SK-N-SH treated with all-trans-retinoic acid at 6 μM for 48 hours (cell line): ENCODE results near the gene ADPRH.
"Not testable (repeated sequence)": the region's sequence is repeated elsewhere in the genome, so short reads cannot be mapped to it uniquely, and the experiment has no call there.

Experiments used
- ATAC-seq: fragments of 200-7000 bp; cut with Tn5 transposase; 3 replicates; pipeline ENCODE4 v1.9.1; 2020; ENCODE audit warnings: mild to moderate bottlenecking, moderate library complexity
- ARNTL ChIP-seq: fragments of 450-650 bp; formaldehyde crosslinking; IDR thresholded peaks from 2 replicates; pipeline ENCODE4 v1.5.0; 2020; ENCODE audit warnings: low read depth, mild to moderate bottlenecking, moderate library complexity, borderline replicate concordance
- BACH2 ChIP-seq: fragments of 250-450 bp; sonication (Bioruptor Pico); IDR thresholded peaks from 2 replicates; pipeline ENCODE4 v1.9.0; 2021; ENCODE audit warnings: mild to moderate bottlenecking, borderline replicate concordance
- CREB5 ChIP-seq: fragments of 250-450 bp; sonication (Bioruptor Pico); IDR thresholded peaks from 2 replicates; pipeline ENCODE4 v1.5.1; 2020; ENCODE audit warnings: low read depth, mild to moderate bottlenecking, moderate library complexity
- CSDC2 ChIP-seq: fragments of 250-450 bp; sonication (Bioruptor Pico); IDR thresholded peaks from 2 replicates; pipeline ENCODE4 v1.5.0; 2020; ENCODE audit warnings: mild to moderate bottlenecking, moderate library complexity
- CSRNP3 ChIP-seq: fragments of 250-450 bp; sonication (Bioruptor Pico); IDR thresholded peaks from 2 replicates; pipeline ENCODE4 v1.5.1; 2021; ENCODE audit warnings: mild to moderate bottlenecking, moderate library complexity
- ESRRG ChIP-seq: fragments of 250-450 bp; sonication (Bioruptor Pico); IDR thresholded peaks from 2 replicates; pipeline ENCODE4 v1.6.1; 2021; ENCODE audit warnings: mild to moderate bottlenecking
- GLIS3 ChIP-seq: fragments of 250-450 bp; sonication (Bioruptor Pico); IDR thresholded peaks from 2 replicates; pipeline ENCODE4 v1.5.0; 2020; ENCODE audit warnings: mild to moderate bottlenecking, moderate library complexity
- ISL1 ChIP-seq: fragments of 250-450 bp; sonication (Bioruptor Pico); IDR thresholded peaks from 2 replicates; pipeline ENCODE4 v2.1.2; 2022; ENCODE audit warnings: mild to moderate bottlenecking, moderate library complexity
- PPARA ChIP-seq: fragments of 250-450 bp; sonication (Bioruptor Pico); IDR thresholded peaks from 2 replicates; pipeline ENCODE4 v1.5.0; 2020; ENCODE audit warnings: mild to moderate bottlenecking, borderline replicate concordance
- SNAI2 ChIP-seq: fragments of 250-450 bp; sonication (Bioruptor Pico); IDR thresholded peaks from 2 replicates; pipeline ENCODE4 v1.5.0; 2020; ENCODE audit warnings: mild to moderate bottlenecking, moderate library complexity
- TCF4 ChIP-seq: fragments of 250-450 bp; sonication (Bioruptor Pico); IDR thresholded peaks from 2 replicates; pipeline ENCODE4 v1.8.0; 2021; ENCODE audit warnings: mild to moderate bottlenecking, moderate library complexity, borderline replicate concordance
- TOX ChIP-seq: fragments of 250-450 bp; sonication (Bioruptor Pico); IDR thresholded peaks from 2 replicates; pipeline ENCODE4 v1.8.0; 2021; ENCODE audit warnings: mild to moderate bottlenecking, moderate library complexity, borderline replicate concordance
- TSHZ2 ChIP-seq: fragments of 250-450 bp; sonication (Bioruptor Pico); IDR thresholded peaks from 2 replicates; pipeline ENCODE4 v1.5.0; 2020; ENCODE audit warnings: mild to moderate bottlenecking, moderate library complexity
- ZC3H10 ChIP-seq: fragments of 250-450 bp; sonication (Bioruptor Pico); IDR thresholded peaks from 2 replicates; pipeline ENCODE4 v1.5.1; 2021; ENCODE audit warnings: mild to moderate bottlenecking, moderate library complexity
- ZFP3 ChIP-seq: fragments of 250-450 bp; sonication (Bioruptor Pico); IDR thresholded peaks from 2 replicates; pipeline ENCODE4 v1.5.0; 2020; ENCODE audit warnings: mild to moderate bottlenecking, moderate library complexity
- ZFP30 ChIP-seq: fragments of 450-650 bp; formaldehyde crosslinking; IDR thresholded peaks from 2 replicates; pipeline ENCODE4 v1.5.0; 2022; ENCODE audit warnings: mild to moderate bottlenecking, moderate library complexity
- ZNF565 ChIP-seq: fragments of 450-650 bp; formaldehyde crosslinking; conservative IDR thresholded peaks from 2 replicates; pipeline ENCODE4 v1.5.0; 2020; ENCODE audit warnings: low read depth, mild to moderate bottlenecking, moderate library complexity
- ZNF8 ChIP-seq: fragments of 450-650 bp; formaldehyde crosslinking; IDR thresholded peaks from 2 replicates; pipeline ENCODE4 v1.5.0; 2020; ENCODE audit warnings: mild to moderate bottlenecking, moderate library complexity
- TF ChIP-seq, protein P1 (sequence below): fragments of 250-450 bp; sonication (Bioruptor Pico); IDR thresholded peaks from 2 replicates; pipeline ENCODE4 v1.8.0; 2021; ENCODE audit warnings: low read depth, mild to moderate bottlenecking, moderate library complexity, borderline replicate concordance
- TF ChIP-seq, protein P2 (sequence below): fragments of 250-450 bp; sonication (Bioruptor Pico); IDR thresholded peaks from 2 replicates; pipeline ENCODE4 v1.8.0; 2020; ENCODE audit warnings: mild to moderate bottlenecking, moderate library complexity, borderline replicate concordance

The ADPRH gene

DNA sequence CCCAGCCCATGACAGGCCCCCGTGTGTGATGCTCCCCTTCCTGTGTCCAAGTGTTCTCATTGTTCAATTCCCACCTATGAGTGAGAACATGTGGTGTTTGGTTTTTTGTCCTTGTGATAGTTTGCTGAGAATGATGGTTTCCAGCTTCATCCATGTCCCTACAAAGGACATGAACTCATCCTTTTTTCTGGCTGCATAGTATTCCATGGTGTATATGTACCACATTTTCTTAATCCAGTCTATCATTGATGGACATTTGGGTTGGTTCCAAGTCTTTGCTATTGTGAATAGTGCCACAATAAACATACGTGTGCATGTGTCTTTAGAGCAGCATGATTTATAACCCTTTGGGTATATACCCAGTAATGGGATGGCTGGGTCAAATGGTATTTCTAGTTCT is 16.0 kb upstream of the ADPRH start:
- ATAC-seq: not testable (repeated sequence)

DNA sequence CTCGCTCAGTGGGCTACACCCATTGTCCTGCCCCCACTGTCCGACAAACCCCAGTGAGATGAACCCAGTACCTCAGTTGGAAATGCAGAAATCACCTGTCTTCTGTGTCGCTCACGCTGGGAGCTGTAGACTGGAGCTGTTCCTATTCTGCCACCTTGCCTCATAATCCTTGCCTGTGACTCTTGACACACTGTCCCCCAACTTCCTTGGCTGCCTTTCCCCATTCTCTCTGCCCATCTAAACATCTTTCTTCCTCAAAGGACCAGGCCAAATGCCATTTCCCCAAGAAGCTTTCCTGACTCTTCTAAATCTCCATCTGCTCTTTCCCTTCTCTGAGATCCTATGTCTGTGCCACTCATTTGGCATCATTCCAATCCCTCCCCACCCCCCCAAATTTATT is 10.1 kb upstream of the ADPRH start:
- TF ChIP-seq ARNTL (CRISPR knock-in tag): no peak
- TF ChIP-seq, protein P1, sequence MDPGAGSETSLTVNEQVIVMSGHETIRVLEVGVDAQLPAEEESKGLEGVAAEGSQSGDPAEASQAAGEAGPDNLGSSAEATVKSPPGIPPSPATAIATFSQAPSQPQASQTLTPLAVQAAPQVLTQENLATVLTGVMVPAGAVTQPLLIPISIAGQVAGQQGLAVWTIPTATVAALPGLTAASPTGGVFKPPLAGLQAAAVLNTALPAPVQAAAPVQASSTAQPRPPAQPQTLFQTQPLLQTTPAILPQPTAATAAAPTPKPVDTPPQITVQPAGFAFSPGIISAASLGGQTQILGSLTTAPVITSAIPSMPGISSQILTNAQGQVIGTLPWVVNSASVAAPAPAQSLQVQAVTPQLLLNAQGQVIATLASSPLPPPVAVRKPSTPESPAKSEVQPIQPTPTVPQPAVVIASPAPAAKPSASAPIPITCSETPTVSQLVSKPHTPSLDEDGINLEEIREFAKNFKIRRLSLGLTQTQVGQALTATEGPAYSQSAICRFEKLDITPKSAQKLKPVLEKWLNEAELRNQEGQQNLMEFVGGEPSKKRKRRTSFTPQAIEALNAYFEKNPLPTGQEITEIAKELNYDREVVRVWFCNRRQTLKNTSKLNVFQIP (CRISPR knock-in tag): no peak
- TF ChIP-seq TOX (CRISPR knock-in tag): no peak
- TF ChIP-seq SNAI2 (CRISPR knock-in tag): no peak
- TF ChIP-seq BACH2: no peak
- no peak for TF ChIP-seq GLIS3 (CRISPR knock-in tag)
- TF ChIP-seq ZNF8 (CRISPR knock-in tag): no peak
- no peak for TF ChIP-seq ZFP3 (CRISPR knock-in tag)
- no peak for TF ChIP-seq ESRRG (CRISPR knock-in tag)
- no peak for TF ChIP-seq TSHZ2 (CRISPR knock-in tag)
- TF ChIP-seq TCF4: no peak
- no peak for TF ChIP-seq CREB5 (CRISPR knock-in tag)
- TF ChIP-seq CSDC2 (CRISPR knock-in tag): no peak
- TF ChIP-seq ZC3H10: no peak
- TF ChIP-seq PPARA (CRISPR knock-in tag): no peak
- no peak for TF ChIP-seq CSRNP3 (CRISPR knock-in tag)
- no peak for ATAC-seq

More for the DNA sequence above, 16.0 kb upstream of the ADPRH start:
- TF ChIP-seq ZNF8 (CRISPR knock-in tag): peak; percentile 77

DNA sequence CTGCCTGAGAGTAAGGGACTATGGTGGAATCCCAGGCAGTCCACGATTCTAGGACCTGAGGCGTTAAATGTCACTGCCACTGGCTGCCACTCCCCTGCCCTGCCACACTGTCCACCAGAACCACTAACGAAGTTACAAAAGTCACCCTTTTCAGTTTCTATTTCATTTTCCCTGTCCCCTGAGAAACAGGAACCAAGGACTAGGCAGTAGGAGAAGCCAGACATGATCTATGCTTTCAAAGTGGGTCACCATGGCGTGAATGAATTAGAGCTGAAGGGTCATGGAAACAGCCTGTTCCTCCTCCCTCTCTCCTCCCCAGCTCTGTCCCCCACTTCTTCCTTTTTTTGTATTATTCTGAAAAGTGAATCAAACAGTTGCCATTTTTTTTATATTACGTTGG is 9.1 kb upstream of the ADPRH start:
- TF ChIP-seq ZFP3 (CRISPR knock-in tag): no peak
- no peak for TF ChIP-seq TSHZ2 (CRISPR knock-in tag)
- TF ChIP-seq TCF4: no peak
- no peak for TF ChIP-seq ZNF565
- TF ChIP-seq, protein P2, sequence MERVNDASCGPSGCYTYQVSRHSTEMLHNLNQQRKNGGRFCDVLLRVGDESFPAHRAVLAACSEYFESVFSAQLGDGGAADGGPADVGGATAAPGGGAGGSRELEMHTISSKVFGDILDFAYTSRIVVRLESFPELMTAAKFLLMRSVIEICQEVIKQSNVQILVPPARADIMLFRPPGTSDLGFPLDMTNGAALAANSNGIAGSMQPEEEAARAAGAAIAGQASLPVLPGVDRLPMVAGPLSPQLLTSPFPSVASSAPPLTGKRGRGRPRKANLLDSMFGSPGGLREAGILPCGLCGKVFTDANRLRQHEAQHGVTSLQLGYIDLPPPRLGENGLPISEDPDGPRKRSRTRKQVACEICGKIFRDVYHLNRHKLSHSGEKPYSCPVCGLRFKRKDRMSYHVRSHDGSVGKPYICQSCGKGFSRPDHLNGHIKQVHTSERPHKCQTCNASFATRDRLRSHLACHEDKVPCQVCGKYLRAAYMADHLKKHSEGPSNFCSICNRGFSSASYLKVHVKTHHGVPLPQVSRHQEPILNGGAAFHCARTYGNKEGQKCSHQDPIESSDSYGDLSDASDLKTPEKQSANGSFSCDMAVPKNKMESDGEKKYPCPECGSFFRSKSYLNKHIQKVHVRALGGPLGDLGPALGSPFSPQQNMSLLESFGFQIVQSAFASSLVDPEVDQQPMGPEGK (CRISPR knock-in tag): no peak
- TF ChIP-seq ZFP30: no peak
- TF ChIP-seq ARNTL (CRISPR knock-in tag): no peak
- no peak for TF ChIP-seq ZC3H10
- TF ChIP-seq ISL1 (CRISPR knock-in tag): no peak
- ATAC-seq: no peak
